Glutamatergic neuron (in vitro differentiated cells): ENCODE measurements around the gene ZNF646. TPM values are rescaled to one million over a fixed set of nuclear protein-coding genes. Genes with fewer than 3 reads are reported as not detected.

Experiments
- DNase-seq: peaks from one replicate; pipeline ENCODE4 v3.0.0; 2022
- H3K27ac Mint-ChIP-seq: one replicate; pipeline ENCODE4 v1.8.0; 2020; ENCODE audit warnings: mild to moderate bottlenecking, mixed read lengths, inconsistent platforms; ENCODE audit not compliant: unreplicated experiment
- H3K27me3 Mint-ChIP-seq: one replicate; pipeline ENCODE4 v1.8.0; 2020; ENCODE audit warnings: mild to moderate bottlenecking, moderate library complexity, mixed read lengths, inconsistent platforms; ENCODE audit not compliant: unreplicated experiment
- H3K36me3 Mint-ChIP-seq: one replicate; pipeline ENCODE4 v1.8.0; 2020; ENCODE audit warnings: mild to moderate bottlenecking, mixed read lengths, inconsistent platforms; ENCODE audit not compliant: unreplicated experiment
- H3K4me1 Mint-ChIP-seq: one replicate; pipeline ENCODE4 v1.8.0; 2020; ENCODE audit warnings: mild to moderate bottlenecking, low read depth, mixed read lengths, inconsistent platforms; ENCODE audit not compliant: unreplicated experiment
- H3K4me3 Mint-ChIP-seq: one replicate; pipeline ENCODE4 v1.8.0; 2020; ENCODE audit warnings: mild to moderate bottlenecking, mixed read lengths, inconsistent platforms; ENCODE audit not compliant: unreplicated experiment
- H3K9me3 Mint-ChIP-seq: one replicate; pipeline ENCODE4 v1.8.0; 2020; ENCODE audit warnings: mild to moderate bottlenecking, moderate library complexity, mixed read lengths, inconsistent platforms; ENCODE audit not compliant: unreplicated experiment
- CTCF ChIP-seq: fragments of 200-600 bp; sonication (generic); IDR thresholded peaks from one replicate; pipeline ENCODE4 v1.5.0; 2021; ENCODE audit not compliant: partially characterized antibody, unreplicated experiment
- total RNA-seq: library from RNA; stranded (reverse); fragmentation: NEBNext Ultra II Directional; extraction: Animal tissue kit (Norgen Biotek cat#: 25700); gene quantifications from one replicate; pipeline ENCODE4 v1.2.1, GENCODE V29; 2021; ENCODE audit not compliant: unreplicated experiment

Gene ZNF646
- total RNA-seq, 1 donor from 2014 or later = 33.1 TPM

DNA sequence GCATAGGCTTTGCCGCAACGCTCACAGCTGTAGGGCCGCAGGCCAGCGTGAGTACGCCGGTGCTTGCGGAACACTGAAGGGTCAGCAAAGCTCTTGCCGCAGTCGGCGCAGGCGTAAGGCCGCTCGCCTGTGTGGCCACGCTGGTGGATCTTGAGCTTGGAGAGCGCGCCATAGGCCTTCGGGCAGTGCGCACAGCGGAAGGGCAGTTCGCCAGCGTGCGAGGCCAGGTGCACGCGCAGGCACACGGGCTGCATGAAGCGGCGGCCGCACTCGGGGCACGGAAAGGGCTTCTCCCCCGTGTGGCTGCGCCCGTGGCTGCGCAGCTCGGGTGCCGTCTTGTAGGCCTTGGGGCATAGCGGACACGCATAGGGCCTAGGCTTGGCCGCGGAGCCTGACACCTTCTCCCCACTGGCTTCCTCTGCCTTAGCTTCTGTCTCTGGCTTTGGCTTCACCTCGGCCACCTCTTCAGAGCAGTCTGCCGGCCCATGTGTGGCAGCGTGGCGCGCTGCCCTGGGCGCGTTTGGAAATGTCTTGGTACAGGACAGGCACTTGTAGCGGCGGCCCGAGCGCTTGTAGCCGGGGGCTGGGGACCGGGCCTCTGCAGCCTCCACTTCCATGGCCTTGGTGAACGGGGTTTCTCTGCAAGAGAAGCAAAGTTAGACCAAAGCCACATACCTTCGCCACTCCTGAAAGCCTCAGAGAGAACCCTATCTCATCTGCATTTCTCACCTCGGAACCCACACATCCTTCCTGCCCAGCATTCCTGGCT is 10.2 kb upstream of the ZNF646 start:
- H3K36me3 Mint-ChIP-seq = no peaks in the 10 kb centered on the region
- peaks cover 11% of the 10 kb centered on the region for H3K27me3 Mint-ChIP-seq
- H3K9me3 Mint-ChIP-seq = peaks cover 13% of the 10 kb centered on the region
- peak overlapping the region; percentile 71 for H3K4me3 Mint-ChIP-seq
- TF ChIP-seq CTCF = no peak
- DNase-seq = no peak
- peaks cover 14% of the 10 kb centered on the region for H3K4me1 Mint-ChIP-seq
- H3K27ac Mint-ChIP-seq = peak overlapping the region; percentile 76

DNA sequence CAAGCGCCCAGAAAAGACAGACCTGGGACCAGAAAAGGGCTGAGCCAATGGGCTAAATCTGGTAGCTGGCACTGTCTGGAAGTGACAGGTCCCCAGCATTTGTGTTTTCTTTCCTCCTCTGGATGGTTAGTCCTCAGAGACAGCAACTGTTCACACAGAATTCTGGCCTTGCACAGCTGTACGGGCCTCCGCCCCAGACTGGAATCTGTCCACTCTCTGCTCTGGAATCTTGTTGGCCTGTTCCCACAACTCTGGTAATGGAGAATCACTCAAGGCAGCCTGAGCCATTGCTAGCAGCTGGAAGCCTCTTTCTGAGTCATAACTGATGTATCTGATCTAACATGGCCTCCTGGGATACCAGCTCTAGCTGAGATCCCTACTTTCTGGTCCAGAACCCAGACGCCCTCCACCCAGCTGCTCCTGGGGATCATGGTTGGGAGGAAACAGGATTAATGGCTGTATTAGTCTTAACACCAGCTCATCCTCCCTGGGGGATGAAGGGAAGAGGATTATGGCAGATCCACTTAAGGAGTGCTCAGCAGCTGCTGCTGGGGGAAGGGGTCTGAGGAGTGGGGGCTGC is 9.2 kb upstream of the ZNF646 start:
- peaks cover 13% of the 10 kb centered on the region for H3K9me3 Mint-ChIP-seq
- no peaks in the 10 kb centered on the region for H3K36me3 Mint-ChIP-seq
- H3K27ac Mint-ChIP-seq = peak overlapping the region; percentile 76
- H3K4me3 Mint-ChIP-seq = peak overlapping the region; percentile 71
- TF ChIP-seq CTCF = no peak
- H3K4me1 Mint-ChIP-seq = peaks cover 14% of the 10 kb centered on the region
- peaks cover 11% of the 10 kb centered on the region for H3K27me3 Mint-ChIP-seq
- peak; percentile 67 for DNase-seq

GRCh38 chr16:31067342-31067741 is 6.9 kb upstream of the ZNF646 start:
- Mint-ChIP-seq H3K27me3 (peaks cover 11% of the 10 kb centered on the region), H3K9me3 (peaks cover 16% of the 10 kb centered on the region), H3K4me3 (no peak overlapping the region), H3K36me3 (no peaks in the 10 kb centered on the region), H3K4me1 (peaks cover 19% of the 10 kb centered on the region), H3K27ac (no peak overlapping the region)
- TF ChIP-seq CTCF = no peak
- no peak for DNase-seq

GRCh38 chr16:31071861-31072260 is 2.4 kb upstream of the ZNF646 start:
- peaks cover 15% of the 10 kb centered on the region for H3K9me3 Mint-ChIP-seq
- no peaks in the 10 kb centered on the region for H3K36me3 Mint-ChIP-seq
- TF ChIP-seq CTCF = no peak
- no peak for DNase-seq
- peak overlapping the region; percentile 99 for H3K27ac Mint-ChIP-seq
- peaks cover 10% of the 10 kb centered on the region for H3K4me1 Mint-ChIP-seq
- peak overlapping the region; percentile 98 for H3K4me3 Mint-ChIP-seq
- peaks cover 5% of the 10 kb centered on the region for H3K27me3 Mint-ChIP-seq

DNA sequence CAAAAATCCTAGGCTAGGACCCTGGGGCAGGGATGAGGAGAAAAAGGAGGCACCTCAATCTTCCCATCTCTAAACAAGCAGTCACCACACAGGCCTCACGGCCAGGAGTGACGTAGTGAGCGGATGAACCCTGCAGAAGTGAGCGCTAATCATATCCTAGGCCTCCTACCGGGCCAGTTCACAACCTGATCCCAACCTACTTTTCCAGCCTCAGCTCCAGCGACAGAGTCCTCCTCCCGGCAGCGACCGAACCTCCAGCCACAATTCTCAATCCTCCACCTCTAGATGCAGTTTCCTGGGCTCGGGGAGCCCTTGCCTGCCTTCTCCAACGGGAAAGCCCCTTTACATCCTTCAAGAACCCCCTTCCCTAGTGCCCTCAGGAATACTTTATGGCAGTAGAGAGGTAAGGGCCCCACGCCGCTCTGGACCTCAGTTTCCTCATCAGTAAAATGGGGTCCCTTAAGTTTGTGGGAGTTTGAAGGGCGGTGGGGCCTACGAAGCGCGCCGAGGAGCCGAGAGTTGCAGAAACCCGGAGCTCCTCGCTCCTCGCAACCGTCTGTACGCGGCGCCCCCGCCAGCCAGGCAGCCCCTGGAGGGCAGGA is 1.6 kb upstream of the ZNF646 start:
- no peaks in the 10 kb centered on the region for H3K36me3 Mint-ChIP-seq
- H3K4me3 Mint-ChIP-seq = peak overlapping the region; percentile 98
- H3K4me1 Mint-ChIP-seq = peaks cover 10% of the 10 kb centered on the region
- H3K9me3 Mint-ChIP-seq = peaks cover 15% of the 10 kb centered on the region
- TF ChIP-seq CTCF = no peak
- H3K27ac Mint-ChIP-seq = peak overlapping the region; percentile 99
- no peak for DNase-seq
- H3K27me3 Mint-ChIP-seq = peaks cover 5% of the 10 kb centered on the region
